ENCODE data around the gene PACS1.
A peak's percentile ranks its signal among the peaks of the same experiment; 100 is the strongest.
"Not testable (repeated sequence)": the region's sequence is repeated elsewhere in the genome, so short reads cannot be mapped to it uniquely, and the experiment has no call there.

PACS1 gene

DNA sequence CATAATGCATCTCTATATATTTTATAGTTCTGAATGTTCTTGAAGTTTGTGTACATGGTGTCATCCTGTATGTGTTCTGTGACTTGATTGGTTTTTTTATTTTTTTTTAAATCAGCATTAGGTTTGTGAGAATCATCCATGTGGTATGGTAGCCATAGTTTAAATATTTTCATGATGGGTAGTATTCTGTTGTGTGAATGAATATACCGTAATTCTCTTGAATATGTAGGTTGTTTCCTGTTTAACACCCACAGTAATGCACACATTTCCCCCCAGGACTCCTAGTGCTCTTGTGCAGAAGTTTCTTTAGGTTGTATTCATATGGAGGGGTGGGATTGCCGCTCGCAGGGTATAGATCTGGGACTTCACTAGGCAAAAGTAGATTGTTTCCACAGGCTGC is 2.0 kb downstream of the PACS1 start:
- Histone ChIP-seq H3K27ac (ENCODE audit: low read depth, low read length) (no peak overlapping the region), H3K9ac (ENCODE audit: low read length) (no peak overlapping the region), H3K4me3 (ENCODE audit: low read length) (peak overlapping the region; percentile 76), H3K4me1 (ENCODE audit: control insufficient read depth, insufficient read depth, low read length) (peaks cover 13% of the 10 kb centered on the region), H3K36me3 (ENCODE audit: control insufficient read depth, insufficient read depth, low read length) (peaks cover 16% of the 10 kb centered on the region), H3K27me3 (ENCODE audit: control insufficient read depth, insufficient read depth, low read length) (no peaks in the 10 kb centered on the region)

- H3K4me1 ChIP-seq (ENCODE audit: control insufficient read depth, insufficient read depth, low read length): peaks cover 13% of the 10 kb centered on the region
- H3K9ac ChIP-seq (ENCODE audit: low read length): no peak overlapping the region
- no peaks in the 10 kb centered on the region for H3K27me3 ChIP-seq (ENCODE audit: control insufficient read depth, insufficient read depth, low read length)
- H3K4me3 ChIP-seq (ENCODE audit: low read length): no peak overlapping the region
- peaks cover 11% of the 10 kb centered on the region for H3K36me3 ChIP-seq (ENCODE audit: control insufficient read depth, insufficient read depth, low read length)
- H3K27ac ChIP-seq (ENCODE audit: low read depth, low read length): no peak overlapping the region
These were observed 2.4 kb downstream of the PACS1 start for GRCh38 chr11:66072518-66072917.

GRCh38 chr11:66073669-66074068 is 3.6 kb downstream of the PACS1 start:
- H3K9ac ChIP-seq (ENCODE audit: low read length): no peak overlapping the region
- no peak overlapping the region for H3K4me3 ChIP-seq (ENCODE audit: low read length)
- no peak overlapping the region for H3K27ac ChIP-seq (ENCODE audit: low read depth, low read length)
- H3K36me3 ChIP-seq (ENCODE audit: control insufficient read depth, insufficient read depth, low read length): peaks cover 3% of the 10 kb centered on the region
- H3K27me3 ChIP-seq (ENCODE audit: control insufficient read depth, insufficient read depth, low read length): no peaks in the 10 kb centered on the region
- peaks cover 8% of the 10 kb centered on the region for H3K4me1 ChIP-seq (ENCODE audit: control insufficient read depth, insufficient read depth, low read length)

DNA sequence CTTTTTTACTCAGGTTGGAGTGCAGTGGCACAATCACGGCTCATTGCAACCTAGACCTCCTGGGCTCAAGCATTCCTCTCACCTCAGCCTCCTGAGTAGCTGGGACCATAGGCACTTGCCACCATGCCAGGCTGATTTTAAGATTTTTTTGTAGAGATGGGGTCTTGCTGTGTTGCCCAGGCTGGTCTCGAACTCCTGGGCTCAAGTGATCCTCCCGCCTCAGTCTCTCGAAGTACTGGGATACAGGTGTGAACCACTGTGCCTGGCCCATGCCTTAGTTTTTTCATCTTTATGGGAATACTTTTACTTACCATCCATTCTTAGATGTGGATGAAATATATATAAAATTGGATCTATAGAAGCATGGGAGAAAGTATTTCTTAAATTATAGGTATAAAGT is 5.2 kb downstream of the PACS1 start:
- H3K27me3 ChIP-seq (ENCODE audit: control insufficient read depth, insufficient read depth, low read length): no peaks in the 10 kb centered on the region
- no peak overlapping the region for H3K4me3 ChIP-seq (ENCODE audit: low read length)
- H3K27ac ChIP-seq (ENCODE audit: low read depth, low read length): no peak overlapping the region
- no peak overlapping the region for H3K9ac ChIP-seq (ENCODE audit: low read length)
- no peaks in the 10 kb centered on the region for H3K36me3 ChIP-seq (ENCODE audit: control insufficient read depth, insufficient read depth, low read length)
- peaks cover 2% of the 10 kb centered on the region for H3K4me1 ChIP-seq (ENCODE audit: control insufficient read depth, insufficient read depth, low read length)

GRCh38 chr11:66076561-66076960 is 6.5 kb downstream of the PACS1 start:
- no peak overlapping the region for H3K4me3 ChIP-seq (ENCODE audit: low read length)
- peaks cover 9% of the 10 kb centered on the region for H3K4me1 ChIP-seq (ENCODE audit: control insufficient read depth, insufficient read depth, low read length)
- no peaks in the 10 kb centered on the region for H3K36me3 ChIP-seq (ENCODE audit: control insufficient read depth, insufficient read depth, low read length)
- no peaks in the 10 kb centered on the region for H3K27me3 ChIP-seq (ENCODE audit: control insufficient read depth, insufficient read depth, low read length)
- H3K9ac ChIP-seq (ENCODE audit: low read length): no peak overlapping the region
- no peak overlapping the region for H3K27ac ChIP-seq (ENCODE audit: low read depth, low read length)

DNA sequence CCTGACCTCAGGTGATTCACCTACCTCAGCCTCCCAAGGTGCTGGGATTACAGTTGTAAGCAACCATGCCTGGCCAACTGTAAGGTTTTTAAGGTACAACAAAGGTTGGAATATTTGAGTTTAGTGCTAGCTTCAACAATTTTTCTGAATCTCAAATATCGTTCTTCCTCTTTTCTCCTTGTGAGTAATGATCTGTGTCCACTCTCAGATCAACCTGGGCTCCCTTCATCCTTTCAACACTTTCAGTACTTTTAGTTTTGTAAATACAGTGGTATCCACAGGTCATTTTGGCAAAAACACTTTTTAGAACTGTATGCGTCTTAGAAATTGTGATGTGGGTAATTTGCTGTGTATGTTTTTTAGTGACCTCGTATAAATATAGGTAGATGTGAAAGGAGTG is 7.9 kb downstream of the PACS1 start:
- peaks cover 9% of the 10 kb centered on the region for H3K4me1 ChIP-seq (ENCODE audit: control insufficient read depth, insufficient read depth, low read length)

GRCh38 chr11:66078949-66079348 is 8.9 kb downstream of the PACS1 start:
- not testable (repeated sequence) for H3K4me1 ChIP-seq (ENCODE audit: control insufficient read depth, insufficient read depth, low read length); H3K36me3 ChIP-seq (ENCODE audit: control insufficient read depth, insufficient read depth, low read length); H3K4me3 ChIP-seq (ENCODE audit: low read length); H3K27me3 ChIP-seq (ENCODE audit: control insufficient read depth, insufficient read depth, low read length); H3K9ac ChIP-seq (ENCODE audit: low read length); H3K27ac ChIP-seq (ENCODE audit: low read depth, low read length)

More for the DNA sequence above, 7.9 kb downstream of the PACS1 start:
- Histone ChIP-seq H3K36me3 (ENCODE audit: control insufficient read depth, insufficient read depth, low read length) (no peaks in the 10 kb centered on the region), H3K9ac (ENCODE audit: low read length) (no peak overlapping the region), H3K27me3 (ENCODE audit: control insufficient read depth, insufficient read depth, low read length) (no peaks in the 10 kb centered on the region), H3K4me3 (ENCODE audit: low read length) (no peak overlapping the region), H3K27ac (ENCODE audit: low read depth, low read length) (no peak overlapping the region)

DNA sequence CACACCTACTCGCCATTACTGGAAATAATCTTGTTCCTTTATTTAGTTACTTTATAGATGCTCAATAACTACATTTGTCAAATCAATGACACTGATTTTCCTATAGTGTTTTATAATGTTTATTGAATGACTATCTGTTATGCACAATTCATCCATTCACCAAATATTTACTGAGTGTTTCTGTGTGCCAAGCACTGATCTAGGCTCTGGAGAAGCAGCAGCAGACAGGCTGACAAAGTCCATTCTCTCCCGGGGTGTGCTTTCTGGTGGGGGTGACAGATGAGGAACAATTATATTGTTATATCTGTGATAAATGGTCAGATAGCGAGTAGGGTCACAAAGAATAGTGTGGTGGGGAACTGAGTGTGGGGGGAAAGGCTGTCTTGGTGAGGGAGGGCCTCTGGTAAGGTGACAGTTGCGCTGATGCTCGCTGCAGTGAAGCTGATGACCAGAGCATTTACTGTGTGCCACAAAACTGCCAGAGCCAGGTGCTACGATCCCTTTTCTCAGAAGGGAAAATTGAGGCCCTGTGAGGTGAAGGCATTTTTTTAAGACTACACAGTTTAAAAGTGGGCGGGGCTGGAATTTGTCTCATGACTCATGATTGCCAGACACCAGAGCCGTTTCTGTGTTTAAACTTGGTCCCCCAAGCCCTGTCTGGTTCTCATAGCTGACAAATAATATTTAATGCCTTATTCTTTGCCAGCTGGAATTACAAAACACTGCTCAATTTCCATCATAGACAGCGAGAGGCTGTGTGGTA is 10.2 kb downstream of the PACS1 start:
- peak overlapping the region; percentile 14 for H3K27ac ChIP-seq (ENCODE audit: low read depth, low read length)

GRCh38 chr11:66081505-66081904 is 11.4 kb downstream of the PACS1 start:
- Histone ChIP-seq H3K27me3 (ENCODE audit: control insufficient read depth, insufficient read depth, low read length) (no peaks in the 10 kb centered on the region), H3K4me3 (ENCODE audit: low read length) (no peak overlapping the region), H3K4me1 (ENCODE audit: control insufficient read depth, insufficient read depth, low read length) (peaks cover 9% of the 10 kb centered on the region), H3K36me3 (ENCODE audit: control insufficient read depth, insufficient read depth, low read length) (no peaks in the 10 kb centered on the region), H3K27ac (ENCODE audit: low read depth, low read length) (peak overlapping the region; percentile 10), H3K9ac (ENCODE audit: low read length) (no peak overlapping the region)

More for the DNA sequence above, 10.2 kb downstream of the PACS1 start:
- Histone ChIP-seq H3K4me1 (ENCODE audit: control insufficient read depth, insufficient read depth, low read length) (peaks cover 9% of the 10 kb centered on the region), H3K9ac (ENCODE audit: low read length) (no peak overlapping the region), H3K36me3 (ENCODE audit: control insufficient read depth, insufficient read depth, low read length) (no peaks in the 10 kb centered on the region), H3K4me3 (ENCODE audit: low read length) (no peak overlapping the region), H3K27me3 (ENCODE audit: control insufficient read depth, insufficient read depth, low read length) (no peaks in the 10 kb centered on the region)

GRCh38 chr11:66082946-66083698 is 13.1 kb downstream of the PACS1 start:
- Histone ChIP-seq H3K27me3 (ENCODE audit: control insufficient read depth, insufficient read depth, low read length) (no peaks in the 10 kb centered on the region), H3K27ac (ENCODE audit: low read depth, low read length) (no peak overlapping the region), H3K4me1 (ENCODE audit: control insufficient read depth, insufficient read depth, low read length) (peaks cover 9% of the 10 kb centered on the region), H3K4me3 (ENCODE audit: low read length) (no peak overlapping the region), H3K9ac (ENCODE audit: low read length) (no peak overlapping the region), H3K36me3 (ENCODE audit: control insufficient read depth, insufficient read depth, low read length) (no peaks in the 10 kb centered on the region)

- Histone ChIP-seq H3K36me3 (ENCODE audit: control insufficient read depth, insufficient read depth, low read length) (no peaks in the 10 kb centered on the region), H3K27me3 (ENCODE audit: control insufficient read depth, insufficient read depth, low read length) (no peaks in the 10 kb centered on the region), H3K9ac (ENCODE audit: low read length) (no peak overlapping the region), H3K4me3 (ENCODE audit: low read length) (no peak overlapping the region), H3K27ac (ENCODE audit: low read depth, low read length) (no peak overlapping the region), H3K4me1 (ENCODE audit: control insufficient read depth, insufficient read depth, low read length) (peaks cover 9% of the 10 kb centered on the region)
These were observed 13.7 kb downstream of the PACS1 start for GRCh38 chr11:66083767-66084166.

DNA sequence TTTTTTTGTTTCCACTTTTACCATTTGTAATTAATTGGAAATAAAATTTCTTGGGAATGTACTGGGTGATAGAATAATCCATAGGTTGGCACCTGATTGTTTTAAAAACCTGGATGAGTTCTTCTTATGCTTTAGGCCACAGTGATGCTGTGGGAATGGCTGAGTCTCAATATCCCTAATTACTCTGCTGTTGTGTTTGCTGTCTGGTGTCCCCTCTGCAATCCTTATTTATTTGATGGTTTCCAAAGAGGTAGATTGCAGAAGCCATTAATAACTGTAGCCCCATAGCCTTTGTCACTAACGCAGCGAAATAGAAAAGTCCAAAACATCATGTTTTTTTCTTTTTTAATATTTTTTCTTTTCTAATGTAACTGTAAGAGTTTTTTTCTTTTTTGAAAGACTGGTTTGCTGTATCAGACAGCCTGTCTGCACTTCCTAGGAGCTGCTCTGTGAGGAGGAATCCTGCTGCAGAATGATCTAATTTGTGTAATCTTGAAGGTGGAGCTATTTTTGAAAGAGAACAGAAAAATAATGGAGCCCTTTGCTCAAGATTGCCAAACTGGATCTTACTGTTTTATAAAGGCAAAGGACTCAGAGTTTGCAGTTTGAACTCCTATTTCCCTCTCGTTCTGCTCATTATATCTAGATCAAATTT is 14.9 kb downstream of the PACS1 start:
- peaks cover 9% of the 10 kb centered on the region for H3K4me1 ChIP-seq (ENCODE audit: control insufficient read depth, insufficient read depth, low read length)
- H3K27ac ChIP-seq (ENCODE audit: low read depth, low read length): no peak overlapping the region
- no peaks in the 10 kb centered on the region for H3K27me3 ChIP-seq (ENCODE audit: control insufficient read depth, insufficient read depth, low read length)
- no peaks in the 10 kb centered on the region for H3K36me3 ChIP-seq (ENCODE audit: control insufficient read depth, insufficient read depth, low read length)
- H3K9ac ChIP-seq (ENCODE audit: low read length): no peak overlapping the region
- no peak overlapping the region for H3K4me3 ChIP-seq (ENCODE audit: low read length)
